Endodermal cell (in vitro differentiated cells): ENCODE data around the gene DCC. TPM values are rescaled to one million over a fixed set of nuclear protein-coding genes. Genes with fewer than 3 reads are reported as not detected.

Source experiments
- DNase-seq: peaks from one replicate; pipeline ENCODE4 v3.0.0-alpha.2; 2017
- H3K27ac ChIP-seq: 2 replicates; pipeline ENCODE4 v1.5.1; 2013; ENCODE audit warnings: mild to moderate bottlenecking, low read depth, low read length, moderate library complexity
- H3K27me3 ChIP-seq: 2 replicates; pipeline ENCODE4 v1.6.1; 2013; ENCODE audit warnings: mild to moderate bottlenecking, low read length, moderate library complexity; ENCODE audit not compliant: insufficient read depth, control insufficient read depth, poor library complexity, severe bottlenecking
- H3K36me3 ChIP-seq: 2 replicates; pipeline ENCODE4 v1.7.0; 2013; ENCODE audit warnings: mild to moderate bottlenecking, low read length, moderate library complexity; ENCODE audit not compliant: control insufficient read depth, insufficient read depth
- H3K4me1 ChIP-seq: one replicate; pipeline ENCODE4 v1.7.0; 2013; ENCODE audit warnings: low read length; ENCODE audit not compliant: control insufficient read depth, insufficient read depth
- H3K4me3 ChIP-seq: 2 replicates; pipeline ENCODE4 v1.5.1; 2013; ENCODE audit warnings: mild to moderate bottlenecking, low read length, moderate library complexity
- H3K9ac ChIP-seq: 2 replicates; pipeline ENCODE4 v1.6.1; 2013; ENCODE audit warnings: mild to moderate bottlenecking, low read length, moderate library complexity; ENCODE audit not compliant: poor library complexity, severe bottlenecking; ENCODE audit errors: extremely low read depth
- H3K9me3 ChIP-seq: 2 replicates; pipeline ENCODE4 v1.6.1; 2013; ENCODE audit warnings: mild to moderate bottlenecking, low read length, moderate library complexity; ENCODE audit not compliant: control insufficient read depth
- H3K27ac Mint-ChIP-seq: 2 replicates; pipeline ENCODE4 v1.8.0; 2020; ENCODE audit warnings: mixed read lengths
- H3K27me3 Mint-ChIP-seq: 2 replicates; pipeline ENCODE4 v1.8.0; 2021; ENCODE audit warnings: mild to moderate bottlenecking, mixed read lengths; ENCODE audit not compliant: insufficient read depth
- H3K36me3 Mint-ChIP-seq: 2 replicates; pipeline ENCODE4 v1.8.0; 2020; ENCODE audit warnings: low read depth, mixed read lengths
- H3K4me1 Mint-ChIP-seq: 2 replicates; pipeline ENCODE4 v1.8.0; 2020; ENCODE audit warnings: mixed read lengths
- H3K4me3 Mint-ChIP-seq: 2 replicates; pipeline ENCODE4 v1.8.0; 2020; ENCODE audit warnings: mild to moderate bottlenecking, moderate library complexity, mixed read lengths
- H3K9me3 Mint-ChIP-seq: 2 replicates; pipeline ENCODE4 v1.8.0; 2020; ENCODE audit warnings: mild to moderate bottlenecking, mixed read lengths
- WGBS, 2 experiments: methylation state at CpG; one replicate each; pipeline versions ENCODE4 v1.1.5 to v1.1.7; 2013; ENCODE audit warnings: missing lambda C conversion rate in 2 of 2, mixed read lengths in 1 of 2; ENCODE audit not compliant: insufficient coverage in 1 of 2, insufficient read length in 1 of 2; 5-methylcytosine and 5-hydroxymethylcytosine counted together
- total RNA-seq, 2 donors: library from RNA; stranded (reverse); fragmentation: NEBNext Ultra II Directional in 1 of 2; extraction: Animal tissue kit (Norgen Biotek cat#: 25700) in 1 of 2; gene quantifications; 2 replicates in 1 of 2; 3 replicates in 1 of 2; pipeline ENCODE4 v1.2.1, GENCODE V29; 2021
- TF ChIP-seq, protein P1 (sequence below): fragments of 200-600 bp; sonication (generic); conservative IDR thresholded peaks from 2 replicates; pipeline ENCODE4 v1.5.0; 2021; ENCODE audit warnings: antibody characterized with exemption, mild to moderate bottlenecking

Gene DCC
- total RNA-seq, 2 donors from 2014 or later: 0.77 to 0.97 TPM

DNA sequence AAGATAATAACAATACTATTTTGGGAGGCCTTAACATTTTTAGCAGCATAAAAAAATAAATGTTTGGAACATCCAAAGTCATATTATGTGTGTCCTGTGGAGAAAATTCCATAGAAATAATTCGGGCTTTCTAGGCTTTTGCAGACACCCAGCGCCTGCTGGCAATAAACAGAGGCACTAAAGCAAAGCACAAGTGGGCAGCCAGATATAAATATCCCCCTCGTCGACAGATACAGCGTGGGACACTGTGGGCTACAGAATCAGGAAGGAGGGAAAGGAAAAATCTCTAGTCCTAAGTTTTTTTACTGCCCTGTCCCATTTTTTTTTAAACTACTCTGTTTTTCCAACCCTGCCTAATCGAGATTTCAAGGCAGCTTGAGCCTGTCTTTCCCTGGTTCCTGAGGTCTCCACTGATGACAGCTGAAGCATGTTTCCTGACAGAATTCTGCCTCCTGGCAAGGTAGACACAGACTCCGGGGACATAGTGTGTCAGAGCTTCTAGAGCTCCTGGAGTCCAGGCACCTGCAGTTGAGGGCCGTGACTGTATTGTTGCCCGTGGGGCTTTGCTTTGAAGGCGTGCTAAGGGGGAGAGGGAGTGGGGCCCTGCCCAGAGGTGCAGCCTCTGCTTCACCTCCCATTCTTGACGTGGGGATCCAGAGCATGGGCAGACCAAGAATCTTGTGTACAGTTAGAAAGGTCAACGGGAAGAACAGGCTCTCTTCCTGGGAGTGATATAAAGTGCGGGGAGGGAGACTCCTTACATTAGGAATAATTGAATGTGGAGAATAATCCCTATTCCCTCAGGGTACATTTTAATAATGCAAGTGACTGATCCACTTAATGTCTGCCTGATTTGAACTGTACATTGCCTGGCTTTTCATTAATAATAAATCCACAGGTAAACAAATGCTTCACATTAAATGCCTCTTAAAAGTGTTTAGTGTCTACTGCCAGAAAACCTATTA lies 232.3 kb downstream of the DCC start:
- H3K27ac Mint-ChIP-seq: no peak overlapping the region
- H3K27ac ChIP-seq: peak overlapping the region; percentile 4
- no peak overlapping the region for H3K4me3 Mint-ChIP-seq
- no peaks in the 10 kb centered on the region for H3K9me3 ChIP-seq
- no peaks in the 10 kb centered on the region for H3K9me3 Mint-ChIP-seq
- H3K27me3 ChIP-seq: no peaks in the 10 kb centered on the region
- no peaks in the 10 kb centered on the region for H3K36me3 Mint-ChIP-seq
- WGBS, 2 experiments: 87 to 98% methylated on average over 9 to 13 of the region's 13 CpGs
- H3K36me3 ChIP-seq: no peaks in the 10 kb centered on the region
- H3K4me1 ChIP-seq: no peaks in the 10 kb centered on the region
- H3K4me3 ChIP-seq: no peak overlapping the region
- no peaks in the 10 kb centered on the region for H3K27me3 Mint-ChIP-seq
- no peak for DNase-seq
- no peak overlapping the region for H3K9ac ChIP-seq
- TF ChIP-seq, protein P1, sequence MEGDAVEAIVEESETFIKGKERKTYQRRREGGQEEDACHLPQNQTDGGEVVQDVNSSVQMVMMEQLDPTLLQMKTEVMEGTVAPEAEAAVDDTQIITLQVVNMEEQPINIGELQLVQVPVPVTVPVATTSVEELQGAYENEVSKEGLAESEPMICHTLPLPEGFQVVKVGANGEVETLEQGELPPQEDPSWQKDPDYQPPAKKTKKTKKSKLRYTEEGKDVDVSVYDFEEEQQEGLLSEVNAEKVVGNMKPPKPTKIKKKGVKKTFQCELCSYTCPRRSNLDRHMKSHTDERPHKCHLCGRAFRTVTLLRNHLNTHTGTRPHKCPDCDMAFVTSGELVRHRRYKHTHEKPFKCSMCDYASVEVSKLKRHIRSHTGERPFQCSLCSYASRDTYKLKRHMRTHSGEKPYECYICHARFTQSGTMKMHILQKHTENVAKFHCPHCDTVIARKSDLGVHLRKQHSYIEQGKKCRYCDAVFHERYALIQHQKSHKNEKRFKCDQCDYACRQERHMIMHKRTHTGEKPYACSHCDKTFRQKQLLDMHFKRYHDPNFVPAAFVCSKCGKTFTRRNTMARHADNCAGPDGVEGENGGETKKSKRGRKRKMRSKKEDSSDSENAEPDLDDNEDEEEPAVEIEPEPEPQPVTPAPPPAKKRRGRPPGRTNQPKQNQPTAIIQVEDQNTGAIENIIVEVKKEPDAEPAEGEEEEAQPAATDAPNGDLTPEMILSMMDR: no peak
- H3K4me1 Mint-ChIP-seq: no peaks in the 10 kb centered on the region

DNA sequence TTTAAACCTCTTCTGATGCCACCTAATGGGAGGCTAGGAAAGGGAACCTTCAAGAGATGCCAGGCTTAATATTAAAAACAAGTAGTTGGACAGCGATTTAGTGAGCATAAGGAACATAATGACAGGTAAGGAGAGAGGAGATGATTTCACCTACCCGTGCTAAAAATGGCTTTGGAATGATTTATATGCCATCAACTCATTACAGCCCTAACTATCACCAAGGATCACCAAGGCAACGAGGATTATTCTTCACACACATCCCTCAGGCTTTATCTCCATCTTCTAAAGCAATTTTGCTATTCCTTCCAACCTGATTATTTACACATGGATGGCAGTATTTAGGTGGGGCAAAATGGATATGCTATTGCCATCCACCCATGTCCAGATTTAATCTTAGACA lies 237.8 kb downstream of the DCC start:
- H3K4me3 ChIP-seq: no peak overlapping the region
- H3K27ac ChIP-seq: no peak overlapping the region
- Mint-ChIP-seq H3K27me3 (no peaks in the 10 kb centered on the region), H3K9me3 (no peaks in the 10 kb centered on the region), H3K27ac (no peak overlapping the region), H3K4me3 (no peak overlapping the region), H3K4me1 (no peaks in the 10 kb centered on the region), H3K36me3 (no peaks in the 10 kb centered on the region)
- no peaks in the 10 kb centered on the region for H3K36me3 ChIP-seq
- no peak for DNase-seq
- no peaks in the 10 kb centered on the region for H3K4me1 ChIP-seq
- TF ChIP-seq, protein P1: no peak
- H3K9ac ChIP-seq: no peak overlapping the region
- H3K27me3 ChIP-seq: no peaks in the 10 kb centered on the region
- WGBS, 2 experiments: 83 to 91% methylated on average over 2 to 3 of the region's 3 CpGs
- no peaks in the 10 kb centered on the region for H3K9me3 ChIP-seq

- no peak for DNase-seq
- H3K27ac ChIP-seq: no peak overlapping the region
- no peaks in the 10 kb centered on the region for H3K36me3 ChIP-seq
- no peak overlapping the region for H3K9ac ChIP-seq
- TF ChIP-seq, protein P1: no peak
- no peak overlapping the region for H3K4me3 ChIP-seq
- 75% methylated on average over 1 of the region's 1 CpG; no CpG with 5 or more reads in 1 of the 2 experiments for WGBS, 2 experiments
- Mint-ChIP-seq H3K36me3 (no peaks in the 10 kb centered on the region), H3K27me3 (no peaks in the 10 kb centered on the region), H3K9me3 (no peaks in the 10 kb centered on the region), H3K27ac (no peak overlapping the region), H3K4me1 (no peaks in the 10 kb centered on the region), H3K4me3 (no peak overlapping the region)
- H3K27me3 ChIP-seq: no peaks in the 10 kb centered on the region
- no peaks in the 10 kb centered on the region for H3K9me3 ChIP-seq
- no peaks in the 10 kb centered on the region for H3K4me1 ChIP-seq
Measured at GRCh38 chr18:52582061-52582460, 242.1 kb downstream of the DCC start.
